Stromal cell of bone marrow (primary cell): Measurements from ENCODE around the gene AUTS2.

Source experiments
- DNase-seq: peaks from one replicate; pipeline ENCODE4 v3.0.0-alpha.2; 2012; ENCODE audit warnings: low read depth

AUTS2 gene

GRCh38 chr7:70758646-70759045 lies 1160.4 kb downstream of the AUTS2 start:
- DNase-seq, result no peak

- no peak for DNase-seq
Measured at GRCh38 chr7:70759674-70760073, 1161.4 kb downstream of the AUTS2 start.

- DNase-seq, result no peak
Measured at GRCh38 chr7:70761711-70762328, 1163.5 kb downstream of the AUTS2 start.

GRCh38 chr7:70762696-70763095 lies 1164.4 kb downstream of the AUTS2 start:
- no peak for DNase-seq

- DNase-seq, result no peak
Measured at GRCh38 chr7:70763961-70764691, 1165.9 kb downstream of the AUTS2 start.

- no peak for DNase-seq
Measured at GRCh38 chr7:70764701-70765208, 1166.5 kb downstream of the AUTS2 start.

GRCh38 chr7:70765651-70766050 lies 1167.4 kb downstream of the AUTS2 start:
- DNase-seq, result no peak

- no peak for DNase-seq
Measured at GRCh38 chr7:70766109-70766508, 1167.8 kb downstream of the AUTS2 start.

- DNase-seq, result no peak
Measured at GRCh38 chr7:70766694-70767093, 1168.4 kb downstream of the AUTS2 start.

- no peak for DNase-seq
Measured at GRCh38 chr7:70770154-70770553, 1171.9 kb downstream of the AUTS2 start.

GRCh38 chr7:70771451-70771850 lies 1173.2 kb downstream of the AUTS2 start:
- no peak for DNase-seq

GRCh38 chr7:70772891-70773290 lies 1174.6 kb downstream of the AUTS2 start:
- no peak for DNase-seq

GRCh38 chr7:70773406-70773805 lies 1175.1 kb downstream of the AUTS2 start:
- DNase-seq, result no peak

GRCh38 chr7:70774950-70775527 lies 1176.8 kb downstream of the AUTS2 start:
- DNase-seq, result no peak

GRCh38 chr7:70775570-70776156 lies 1177.4 kb downstream of the AUTS2 start:
- DNase-seq, result no peak

- peak; percentile 23 for DNase-seq
Measured at GRCh38 chr7:70776627-70777101, 1178.4 kb downstream of the AUTS2 start.

GRCh38 chr7:70777251-70777650 lies 1179.0 kb downstream of the AUTS2 start:
- no peak for DNase-seq

- DNase-seq, result no peak
Measured at GRCh38 chr7:70778585-70778984, 1180.3 kb downstream of the AUTS2 start.

GRCh38 chr7:70779321-70779720 lies 1181.0 kb downstream of the AUTS2 start:
- no peak for DNase-seq

- DNase-seq, result no peak
Measured at GRCh38 chr7:70781922-70782311, 1183.6 kb downstream of the AUTS2 start.

- no peak for DNase-seq
Measured at GRCh38 chr7:70782796-70783195, 1184.5 kb downstream of the AUTS2 start.

- DNase-seq, result no peak
Measured at GRCh38 chr7:70785427-70785826, 1187.2 kb downstream of the AUTS2 start.

GRCh38 chr7:70786076-70786475 lies 1187.8 kb downstream of the AUTS2 start:
- DNase-seq, result no peak
